DMS 273 treated with DMSO at 0.1 percent for 48 hours (cell line): Measurements from ENCODE around the gene DMXL1.
"Not testable (repeated sequence)": the region's sequence is repeated elsewhere in the genome, so short reads cannot be mapped to it uniquely, and the experiment has no call there.

ENCODE experiments used
- DNase-seq: peaks from one replicate; lab custom pipeline; 2025; lab: John Stamatoyannopoulos, UW

DMXL1 gene

DNA sequence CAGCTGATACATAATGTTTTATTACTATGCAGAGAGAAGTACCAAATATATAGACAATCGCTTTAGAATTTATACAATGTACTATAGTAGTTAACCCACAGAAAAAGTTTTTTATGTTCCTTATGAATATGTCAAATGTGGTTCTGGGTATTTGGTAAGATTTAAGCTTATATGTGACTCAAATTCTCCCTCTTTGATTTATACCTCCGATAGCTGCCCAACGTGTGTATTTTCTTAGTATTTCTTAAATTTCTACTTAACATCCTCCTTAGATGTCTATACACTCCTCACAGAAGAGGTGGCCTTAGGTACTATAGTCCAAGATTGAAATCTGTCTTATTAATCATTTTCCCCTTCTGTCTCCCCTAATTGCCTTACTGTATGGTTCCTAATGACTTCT lies 146.3 kb downstream of the DMXL1 start:
- DNase-seq: no peak

DNA sequence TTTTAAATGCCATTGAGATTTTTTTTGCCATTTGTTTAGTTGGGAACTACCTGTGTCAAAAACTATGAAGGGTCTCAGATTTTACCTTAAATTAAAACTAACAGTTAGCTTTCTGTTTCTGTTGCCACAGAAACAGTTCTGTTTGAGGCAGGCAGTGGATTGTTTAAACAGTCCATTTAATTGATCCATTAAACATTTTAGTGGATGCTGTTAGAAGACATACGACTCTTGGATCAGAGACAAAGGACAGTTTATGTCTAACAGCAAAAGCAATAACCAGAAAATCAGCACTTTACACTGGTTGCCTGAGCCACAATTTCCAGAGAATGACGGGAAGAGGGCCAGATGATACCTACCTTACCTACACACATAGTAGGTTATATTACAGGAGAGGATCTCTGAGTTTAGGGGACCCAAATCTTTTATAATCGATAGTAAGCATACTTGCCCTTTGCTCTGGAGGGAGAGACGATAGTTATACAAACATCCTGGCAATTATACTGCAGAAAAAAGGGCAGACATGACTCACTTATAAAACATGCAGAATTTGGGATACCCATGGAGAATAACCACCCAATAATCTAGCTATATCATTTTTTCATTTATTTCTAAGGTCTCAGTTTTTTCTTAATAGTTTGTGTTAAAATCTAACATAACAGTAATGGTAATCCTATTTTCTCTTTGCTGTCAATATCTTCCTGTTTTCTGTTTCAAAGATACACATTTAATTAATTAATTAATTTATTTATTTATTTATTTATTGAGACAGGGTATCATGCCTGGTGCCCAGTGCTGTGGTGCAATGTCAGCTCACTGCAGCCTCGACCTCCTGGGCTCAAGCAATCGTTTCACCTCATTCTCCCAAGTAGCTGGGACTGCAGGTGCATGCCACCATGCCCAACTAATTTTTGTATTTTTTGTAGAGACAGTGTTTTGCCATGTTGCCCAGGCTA lies 148.2 kb downstream of the DMXL1 start:
- no peak for DNase-seq

DNA sequence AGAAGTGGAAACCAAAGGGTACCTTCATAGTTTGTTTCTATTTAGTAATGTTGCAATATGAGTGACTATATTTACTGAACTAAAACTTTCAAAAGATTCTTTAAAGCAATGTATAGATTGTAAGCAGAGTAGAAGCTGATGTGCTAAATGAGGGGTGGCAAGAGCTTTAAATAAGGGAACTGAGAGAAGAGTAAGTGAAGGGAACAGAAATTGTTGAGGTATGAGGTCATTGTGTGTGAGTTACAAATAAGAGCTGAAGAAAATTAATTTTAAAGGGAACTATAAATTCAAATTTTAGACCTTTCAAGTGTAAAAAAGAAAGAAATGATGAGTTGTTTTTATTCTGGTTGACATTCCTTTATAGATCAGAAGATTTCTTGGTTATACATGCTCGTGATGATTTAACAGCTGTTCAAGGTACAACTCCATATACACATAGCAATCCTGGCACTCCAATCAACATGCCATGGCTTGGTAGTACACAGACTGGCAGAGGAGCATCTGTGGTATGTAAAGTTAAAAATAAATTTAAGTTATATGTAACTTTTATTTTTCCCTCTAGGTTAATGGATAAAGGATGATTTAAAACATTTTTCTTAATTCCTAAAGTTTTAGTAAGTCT lies 149.8 kb downstream of the DMXL1 start:
- DNase-seq: no peak

GRCh38 chr5:119221330-119221729 lies 150.4 kb downstream of the DMXL1 start:
- DNase-seq: no peak

GRCh38 chr5:119229950-119230349 lies 159.1 kb downstream of the DMXL1 start:
- no peak for DNase-seq

GRCh38 chr5:119238265-119239118 lies 167.6 kb downstream of the DMXL1 start:
- no peak for DNase-seq

GRCh38 chr5:119239119-119239417 lies 168.2 kb downstream of the DMXL1 start:
- DNase-seq: no peak

- DNase-seq: not testable (repeated sequence)
These were observed 168.9 kb downstream of the DMXL1 start for GRCh38 chr5:119239826-119240225.

GRCh38 chr5:119243888-119244287 lies 173.0 kb downstream of the DMXL1 start:
- no peak for DNase-seq

GRCh38 chr5:119250946-119251901 lies 180.3 kb downstream of the DMXL1 start:
- no peak for DNase-seq

GRCh38 chr5:119255571-119256356 lies 184.9 kb downstream of the DMXL1 start:
- no peak for DNase-seq

GRCh38 chr5:119257613-119258012 lies 186.7 kb downstream of the DMXL1 start:
- no peak for DNase-seq

GRCh38 chr5:119263639-119264038 lies 192.8 kb downstream of the DMXL1 start:
- DNase-seq: no peak

DNA sequence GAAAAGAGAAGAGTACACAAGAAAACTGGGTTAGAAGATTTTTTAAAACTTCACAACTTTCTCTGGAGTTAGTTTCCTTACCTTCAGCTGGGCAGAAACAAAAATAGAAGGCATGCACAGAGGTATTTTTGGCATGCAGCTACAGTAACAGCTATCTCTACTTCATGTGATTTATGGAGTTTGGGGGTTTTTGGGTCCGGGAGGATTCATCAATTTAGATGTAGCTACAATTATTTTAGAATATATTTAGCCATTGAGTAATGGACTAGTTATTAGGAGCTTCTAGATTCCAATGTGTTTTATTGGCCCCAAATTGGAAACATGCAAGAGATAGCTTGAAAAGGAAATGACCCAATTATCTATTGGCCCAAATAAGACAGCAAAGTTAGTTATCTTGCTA lies 193.3 kb downstream of the DMXL1 start:
- DNase-seq: no peak

- DNase-seq: peak; percentile 63
These were observed 197.1 kb downstream of the DMXL1 start for GRCh38 chr5:119267958-119268386.

DNA sequence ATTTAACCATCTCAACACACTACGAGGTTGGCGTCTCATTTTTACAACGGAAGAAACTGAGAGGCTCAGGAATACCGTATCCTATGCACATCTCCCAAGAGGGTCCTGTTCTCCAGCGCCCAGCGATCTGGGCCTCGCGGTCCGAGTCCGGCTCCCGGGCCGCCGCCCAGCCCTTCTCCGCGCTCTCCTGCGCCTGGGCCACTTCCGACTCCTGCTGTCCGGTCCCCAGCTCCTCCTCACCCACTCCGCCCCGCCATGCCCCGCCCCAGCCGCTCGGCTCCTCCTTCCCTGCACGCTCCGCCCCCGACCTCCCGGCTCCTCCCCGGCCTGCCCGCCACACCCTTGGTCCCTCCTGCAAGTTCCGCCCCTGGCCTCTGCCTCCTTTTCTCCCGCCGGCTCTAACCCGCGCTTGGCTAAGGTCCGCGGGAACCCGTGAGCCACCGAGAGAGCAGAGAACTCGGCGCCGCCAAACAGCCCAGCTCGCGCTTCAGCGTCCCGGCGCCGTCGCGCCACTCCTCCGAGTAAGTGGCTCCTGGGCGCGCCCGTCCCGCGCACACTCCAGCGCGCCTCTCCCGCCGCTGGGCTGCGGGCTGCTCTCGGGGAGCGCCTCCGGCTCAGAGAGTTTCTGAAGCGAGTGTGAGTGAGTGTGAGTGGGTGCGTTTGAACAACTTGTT lies 197.6 kb downstream of the DMXL1 start:
- DNase-seq: peak; percentile 75

GRCh38 chr5:119269061-119269944 lies 198.4 kb downstream of the DMXL1 start:
- no peak for DNase-seq

- no peak for DNase-seq
These were observed 199.3 kb downstream of the DMXL1 start for GRCh38 chr5:119270121-119270565.
